ENCODE results near the gene ZYG11A. TPM values are rescaled to one million over a fixed set of nuclear protein-coding genes. Genes with fewer than 3 reads are reported as not detected.

ZYG11A gene
- total and polyA plus RNA-seq, 2 of the 13 experiments (the other 11 are each of a cell fraction or from before 2014, with no cell fraction given) = not detected

- peak; percentile 65; the same call in 1 of the 2 replicates for TF ChIP-seq TEF (CRISPR knock-in tag; IDR thresholded peaks at IDR 0.05)
- no peak for TF ChIP-seq ZSCAN9 (CRISPR knock-in tag; IDR thresholded peaks at IDR 0.05; ENCODE audit: borderline replicate concordance)
- TF ChIP-seq CBX2 (IDR thresholded peaks at IDR 0.05; ENCODE audit: low read depth, low read length) = no peak
- TF ChIP-seq CBX2 (CRISPR knock-in tag; IDR thresholded peaks at IDR 0.05; ENCODE audit: low read depth) = no peak
- TF ChIP-seq, protein P1, sequence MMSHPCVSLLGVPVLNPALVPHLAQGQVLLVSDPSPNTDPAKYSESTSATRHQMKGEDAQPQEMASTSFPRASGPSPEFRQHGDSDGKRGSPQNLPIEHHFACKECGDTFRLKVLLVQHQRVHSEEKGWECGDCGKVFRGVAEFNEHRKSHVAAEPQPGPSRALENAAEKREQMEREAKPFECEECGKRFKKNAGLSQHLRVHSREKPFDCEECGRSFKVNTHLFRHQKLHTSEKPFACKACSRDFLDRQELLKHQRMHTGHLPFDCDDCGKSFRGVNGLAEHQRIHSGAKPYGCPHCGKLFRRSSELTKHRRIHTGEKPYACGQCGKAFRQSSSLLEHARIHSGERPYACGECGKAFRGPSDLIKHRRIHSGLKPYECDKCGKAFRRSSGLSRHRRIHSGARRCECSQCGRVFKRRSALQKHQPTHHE (CRISPR knock-in tag; IDR thresholded peaks at IDR 0.05; ENCODE audit: borderline replicate concordance) = no peak
- no peak for TF ChIP-seq CCDC6 (CRISPR knock-in tag; IDR thresholded peaks at IDR 0.05)
- no peak for TF ChIP-seq MATR3 (CRISPR knock-in tag; IDR thresholded peaks at IDR 0.05)
- TF ChIP-seq KDM2A (CRISPR knock-in tag; IDR thresholded peaks at IDR 0.05; ENCODE audit: borderline replicate concordance, low read depth) = no peak
- TF ChIP-seq ZNF335 (CRISPR knock-in tag; IDR thresholded peaks at IDR 0.05) = 0 out of 2 replicates have a peak, but pooled peaks have one; percentile 48
- TF ChIP-seq SRY (CRISPR knock-in tag; IDR thresholded peaks at IDR 0.05) = no peak
- TF ChIP-seq GZF1 (CRISPR knock-in tag; IDR thresholded peaks at IDR 0.05) = no peak
- TF ChIP-seq ZSCAN5A (CRISPR knock-in tag; IDR thresholded peaks at IDR 0.05; ENCODE audit: borderline replicate concordance) = no peak
- no peak for TF ChIP-seq HMG20A (CRISPR knock-in tag; IDR thresholded peaks at IDR 0.05; ENCODE audit: borderline replicate concordance)
- no peak for TF ChIP-seq GATAD1 (CRISPR knock-in tag; IDR thresholded peaks at IDR 0.05)
- no peak for TF ChIP-seq NFIC (IDR thresholded peaks at IDR 0.05; ENCODE audit: low read length)
- TF ChIP-seq NCOR1 (IDR thresholded peaks at IDR 0.05; ENCODE audit: borderline replicate concordance, low read length) = peak; percentile 88
- TF ChIP-seq SUZ12 (IDR thresholded peaks at IDR 0.05; ENCODE audit: low read depth, low read length) = no peak
- no peak for TF ChIP-seq RFXANK (CRISPR knock-in tag; IDR thresholded peaks at IDR 0.05)
- no peak for TF ChIP-seq POLR2AphosphoS2 (IDR thresholded peaks at IDR 0.05; ENCODE audit: low read depth, low read length)
- no peak for TF ChIP-seq ZNF883 (CRISPR knock-in tag; IDR thresholded peaks at IDR 0.05; ENCODE audit: not compliant biosample characterization)
- TF ChIP-seq, protein P2, sequence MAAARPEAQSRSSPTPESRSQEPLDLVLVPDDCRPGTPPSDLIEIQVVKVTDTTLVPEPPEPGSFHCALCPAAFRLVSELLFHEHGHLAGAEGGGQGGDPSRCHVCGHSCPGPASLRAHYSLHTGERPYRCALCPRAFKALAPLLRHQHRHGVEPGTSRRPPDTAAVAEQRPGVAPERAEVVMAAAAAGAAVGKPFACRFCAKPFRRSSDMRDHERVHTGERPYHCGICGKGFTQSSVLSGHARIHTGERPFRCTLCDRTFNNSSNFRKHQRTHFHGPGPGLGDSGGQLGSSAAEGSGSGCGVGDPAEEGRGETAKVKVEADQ (CRISPR knock-in tag; IDR thresholded peaks at IDR 0.05; ENCODE audit: borderline replicate concordance) = no peak
- TF ChIP-seq ZNF513 (CRISPR knock-in tag; conservative IDR thresholded peaks at IDR 0.05) = no peak
- no peak for TF ChIP-seq HDAC6 (IDR thresholded peaks at IDR 0.05; ENCODE audit: low read depth, low read length)
- TF ChIP-seq ZNF34 (CRISPR knock-in tag; IDR thresholded peaks at IDR 0.05; ENCODE audit: borderline replicate concordance) = no peak
Observed at GRCh38 chr1:52925571-52926005, 83.0 kb downstream of the ZYG11A start (continued).

Measured in HepG2 (cell line).